HFFc6 (cell line): ENCODE measurements around the gene MFSD12. TPM values are rescaled to one million over a fixed set of nuclear protein-coding genes. Genes with fewer than 3 reads are reported as not detected.
"Not testable (repeated sequence)": the region's sequence is repeated elsewhere in the genome, so short reads cannot be mapped to it uniquely, and the experiment has no call there.

Experiments used
- DNase-seq: peaks from one replicate; pipeline ENCODE4 v3.0.0-alpha.2; 2018
- H3K27ac Mint-ChIP-seq: 2 replicates; pipeline ENCODE4 v1.8.0; 2020; ENCODE audit warnings: mild to moderate bottlenecking, mixed read lengths
- H3K27me3 Mint-ChIP-seq: 2 replicates; pipeline ENCODE4 v1.8.0; 2021; ENCODE audit warnings: mild to moderate bottlenecking, moderate library complexity, mixed read lengths; ENCODE audit not compliant: insufficient read depth
- H3K36me3 Mint-ChIP-seq: 2 replicates; pipeline ENCODE4 v1.8.0; 2021; ENCODE audit warnings: low read depth, mixed read lengths
- H3K4me1 Mint-ChIP-seq: 2 replicates; pipeline ENCODE4 v1.8.0; 2020; ENCODE audit warnings: low read depth, mixed read lengths
- H3K4me3 Mint-ChIP-seq: 2 replicates; pipeline ENCODE4 v1.8.0; 2020; ENCODE audit warnings: mild to moderate bottlenecking, moderate library complexity, mixed read lengths
- H3K9me3 Mint-ChIP-seq: 2 replicates; pipeline ENCODE4 v1.8.0; 2020; ENCODE audit warnings: mild to moderate bottlenecking, mixed read lengths
- CTCF ChIP-seq: fragments of 200-600 bp; sonication (generic); IDR thresholded peaks from 2 replicates; pipeline ENCODE4 v1.5.0; 2021; ENCODE audit warnings: antibody characterized with exemption, mild to moderate bottlenecking
- total RNA-seq, 6 experiments: library from RNA; stranded (reverse); fragmentation: NEBNext Ultra II Directional; extraction: Animal tissue kit (Norgen Biotek cat#: 25700); gene quantifications; 2 replicates in 1 of 6; 3 replicates in 5 of 6; pipeline ENCODE4 v1.2.3, GENCODE V29; 2021

MFSD12 gene
- total RNA-seq, 6 experiments from 2014 or later = 75.1 to 101 (median 79.6) TPM

- Mint-ChIP-seq H3K9me3 (no peaks in the 10 kb centered on the region), H3K4me3 (peak overlapping the region; percentile 78), H3K4me1 (peaks cover 46% of the 10 kb centered on the region), H3K36me3 (peaks cover 20% of the 10 kb centered on the region), H3K27ac (peak overlapping the region; percentile 88), H3K27me3 (no peaks in the 10 kb centered on the region; the same call in 1 of the 2 replicates)
- no peak for DNase-seq
- no peak for TF ChIP-seq CTCF
Measured at GRCh38 chr19:3508771-3509535, 48.4 kb downstream of the MFSD12 start.

- not testable (repeated sequence) for DNase-seq, H3K27me3 Mint-ChIP-seq, H3K9me3 Mint-ChIP-seq
- H3K4me1 Mint-ChIP-seq = peaks cover 40% of the 10 kb centered on the region
- peaks cover 20% of the 10 kb centered on the region for H3K36me3 Mint-ChIP-seq
- H3K4me3 Mint-ChIP-seq = peak overlapping the region; percentile 96
- H3K27ac Mint-ChIP-seq = peak overlapping the region; percentile 46
Measured at GRCh38 chr19:3508121-3508661, 49.2 kb downstream of the MFSD12 start.

- no peak for TF ChIP-seq CTCF
- DNase-seq = no peak
- Mint-ChIP-seq H3K36me3 (peaks cover 20% of the 10 kb centered on the region), H3K27me3 (no peaks in the 10 kb centered on the region; the same call in 1 of the 2 replicates), H3K4me3 (peak overlapping the region; percentile 96), H3K4me1 (peaks cover 40% of the 10 kb centered on the region), H3K9me3 (no peaks in the 10 kb centered on the region), H3K27ac (peak overlapping the region; percentile 87)
Measured at GRCh38 chr19:3507371-3508120, 49.8 kb downstream of the MFSD12 start.

- peak overlapping the region; percentile 87 for H3K27ac Mint-ChIP-seq
- peaks cover 40% of the 10 kb centered on the region for H3K4me1 Mint-ChIP-seq
- peaks cover 20% of the 10 kb centered on the region for H3K36me3 Mint-ChIP-seq
- peak overlapping the region; percentile 96 for H3K4me3 Mint-ChIP-seq
- no peak for DNase-seq
- no peak for TF ChIP-seq CTCF
- no peaks in the 10 kb centered on the region for H3K9me3 Mint-ChIP-seq
- no peaks in the 10 kb centered on the region; the same call in 1 of the 2 replicates for H3K27me3 Mint-ChIP-seq
Measured at GRCh38 chr19:3506384-3507340, 50.7 kb downstream of the MFSD12 start.

- H3K9me3 Mint-ChIP-seq = no peaks in the 10 kb centered on the region
- DNase-seq = peak; percentile 99
- H3K4me3 Mint-ChIP-seq = peak within 1 kb of the TSS; percentile 96
- peak; percentile 33 for TF ChIP-seq CTCF
- H3K27me3 Mint-ChIP-seq = no peaks in the 10 kb centered on the region; the same call in 1 of the 2 replicates
- H3K27ac Mint-ChIP-seq = peak within 1 kb of the TSS; percentile 98
- H3K4me1 Mint-ChIP-seq = peaks cover 43% of the 10 kb centered on the region
- peaks cover 20% of the 10 kb centered on the region for H3K36me3 Mint-ChIP-seq
Measured at GRCh38 chr19:3505598-3506383, 51.6 kb downstream of the MFSD12 start, which contains the start of gene FZR1. Gene FZR1 (plus strand): TSS chr19:3506311. CDS start chr19:3522990, 16,679 bp downstream.
